ENCODE results near the gene TP53I11.

- TF ChIP-seq CSRNP3 (CRISPR knock-in tag; IDR thresholded peaks at IDR 0.05) (no peak), PPARA (CRISPR knock-in tag; IDR thresholded peaks at IDR 0.05; ENCODE audit: borderline replicate concordance) (no peak)
These were observed 57.8 kb downstream of the TP53I11 start for GRCh38 chr11:44892843-44893242.
